Fibroblast of peridontal ligament (primary cell): ENCODE data around the gene TNS4.

Source experiments
- DNase-seq: peaks from one replicate; pipeline ENCODE4 v3.0.0-alpha.2; 2010; ENCODE audit errors: extremely low read depth

TNS4 gene

DNA sequence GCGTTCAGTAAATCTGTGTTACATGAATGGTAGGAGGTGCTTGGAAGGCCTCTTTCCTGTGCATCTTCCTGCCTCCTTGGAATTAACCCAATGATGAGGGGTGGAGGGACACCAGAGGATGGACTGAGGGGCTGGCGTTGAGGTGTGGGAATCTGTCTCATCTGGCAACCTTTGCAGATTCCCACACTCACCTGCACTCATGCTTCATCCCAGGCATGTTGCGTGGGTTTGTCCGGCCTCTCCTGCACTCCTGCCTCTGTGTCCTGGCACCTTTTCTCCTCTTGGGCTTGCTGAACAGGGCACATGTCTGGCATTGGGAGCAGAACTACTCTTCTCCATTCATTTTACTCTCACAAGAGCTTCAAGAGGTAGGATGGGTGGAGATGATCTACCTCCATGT lies 61.3 kb downstream of the TNS4 start:
- no peak for DNase-seq

DNA sequence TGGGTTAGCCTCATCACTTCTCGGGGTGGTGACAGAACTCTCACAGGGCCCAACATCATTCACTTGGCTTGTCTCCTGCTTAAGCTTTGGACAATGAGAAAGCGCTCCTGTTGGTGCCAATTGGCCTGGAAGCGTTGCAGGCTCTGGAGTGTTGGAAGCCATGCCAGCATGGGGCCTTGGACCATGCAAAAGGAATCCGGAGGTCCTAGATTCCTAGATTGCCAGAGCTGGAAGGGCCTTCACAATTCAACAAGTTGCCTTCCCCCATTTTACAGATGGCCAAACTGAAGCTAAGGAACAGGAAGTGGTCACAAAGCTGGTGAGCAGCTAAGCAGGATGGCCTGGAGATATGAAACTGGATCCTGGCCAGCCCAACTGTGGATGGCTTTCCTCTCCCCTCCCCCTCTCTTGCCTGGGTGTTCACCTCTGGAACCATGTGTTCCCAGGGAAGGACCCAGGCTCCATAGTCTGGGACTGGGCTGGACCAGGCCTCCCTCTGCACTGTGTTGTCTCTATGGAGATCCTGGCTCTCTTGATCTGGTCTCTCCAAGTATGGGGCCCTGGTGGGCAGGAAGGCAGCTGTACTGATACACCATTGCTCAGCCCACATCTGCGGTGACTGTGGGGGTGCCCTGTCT lies 64.2 kb downstream of the TNS4 start:
- DNase-seq, result no peak

DNA sequence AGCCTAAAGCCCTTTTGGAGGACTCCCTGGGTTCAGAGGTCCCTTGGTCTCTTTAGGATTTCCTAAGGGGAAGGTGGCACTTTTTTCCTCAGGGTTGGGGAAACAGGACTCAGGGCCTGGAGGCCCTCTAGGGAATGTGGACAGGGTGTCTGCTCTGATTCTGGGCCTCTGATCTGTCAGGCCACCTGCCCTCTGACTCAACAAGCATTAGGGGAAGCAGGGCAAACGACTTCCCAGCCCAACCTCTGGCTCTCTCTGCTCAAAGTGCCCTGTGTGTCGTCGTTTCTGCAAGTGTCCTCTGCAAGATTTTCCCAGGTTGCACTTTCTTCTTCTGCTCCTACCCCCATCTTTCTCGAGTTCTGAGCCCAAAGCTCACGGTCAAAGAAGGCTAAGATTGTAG lies 64.8 kb downstream of the TNS4 start:
- DNase-seq, result no peak

DNA sequence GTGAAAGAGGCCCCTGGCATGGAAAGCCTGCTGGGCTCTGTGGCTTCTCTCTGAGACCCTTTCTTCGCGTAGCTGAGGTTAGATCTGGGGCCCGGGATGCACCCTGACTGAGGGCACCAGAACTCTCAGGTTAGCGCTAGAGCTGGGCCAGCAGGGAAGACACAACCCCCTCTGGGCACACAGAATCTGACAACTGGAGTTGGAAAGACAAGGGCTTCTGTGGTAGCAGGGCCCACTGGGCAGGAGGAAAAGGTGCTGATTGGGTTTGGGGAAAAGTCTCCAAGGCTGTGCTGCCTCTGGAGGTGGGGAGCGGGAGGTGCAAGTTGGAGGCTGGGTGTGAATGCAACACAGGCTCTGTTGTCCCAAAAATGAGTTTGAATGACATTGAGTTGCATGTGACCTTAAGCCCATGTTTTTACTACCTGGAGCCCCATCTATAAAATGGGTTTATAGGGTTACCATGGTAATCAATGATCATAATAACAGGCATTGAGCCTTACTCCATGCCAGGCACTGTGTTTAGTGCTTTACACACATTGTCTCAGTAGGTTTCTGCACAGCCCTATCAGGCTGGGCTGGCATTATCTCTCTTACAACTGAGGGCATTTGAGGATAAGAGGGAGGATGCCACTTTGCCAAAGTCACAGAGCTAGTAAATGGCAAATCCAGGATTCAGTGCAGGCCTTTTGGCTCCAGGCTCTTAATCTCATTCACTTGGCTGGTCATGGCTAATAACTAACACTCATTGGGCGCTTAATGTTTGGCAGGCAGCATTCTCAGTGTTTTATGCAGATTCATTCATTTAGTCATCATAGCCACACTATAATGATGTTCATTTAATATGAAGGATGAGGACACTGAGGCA lies 67.6 kb downstream of the TNS4 start:
- no peak for DNase-seq

DNA sequence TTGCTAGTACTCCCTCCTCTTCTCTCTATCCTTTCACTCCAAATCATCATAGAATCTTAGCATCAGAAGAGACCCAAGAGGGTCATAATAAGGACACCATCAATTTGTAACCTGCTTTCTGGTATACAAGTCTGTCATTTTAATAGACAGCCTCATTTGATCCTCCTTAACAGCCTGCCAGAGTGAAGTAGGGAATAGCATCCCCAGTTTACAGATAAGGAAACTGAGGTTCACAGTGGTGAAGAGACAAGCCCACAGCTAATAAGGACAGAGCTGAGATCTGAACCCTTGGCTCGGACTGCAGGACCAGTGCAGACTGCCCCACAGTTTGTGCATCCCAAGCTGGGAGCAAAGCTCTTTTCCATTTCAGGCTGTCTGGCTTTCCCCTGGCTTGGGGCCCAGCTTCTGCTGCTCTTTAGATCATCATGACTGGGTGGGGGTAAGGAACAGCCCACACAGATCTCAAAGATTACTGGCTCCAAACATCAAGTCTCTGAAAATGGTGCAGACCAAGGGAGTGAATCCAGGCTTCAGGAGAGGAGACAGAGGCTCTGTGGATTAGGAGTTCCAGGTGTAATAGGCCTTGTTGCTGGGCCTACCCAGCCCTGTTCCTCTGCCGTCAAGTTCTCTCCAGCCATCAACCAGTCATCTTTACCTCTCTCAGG lies 68.4 kb downstream of the TNS4 start:
- peak; percentile 83 for DNase-seq

DNA sequence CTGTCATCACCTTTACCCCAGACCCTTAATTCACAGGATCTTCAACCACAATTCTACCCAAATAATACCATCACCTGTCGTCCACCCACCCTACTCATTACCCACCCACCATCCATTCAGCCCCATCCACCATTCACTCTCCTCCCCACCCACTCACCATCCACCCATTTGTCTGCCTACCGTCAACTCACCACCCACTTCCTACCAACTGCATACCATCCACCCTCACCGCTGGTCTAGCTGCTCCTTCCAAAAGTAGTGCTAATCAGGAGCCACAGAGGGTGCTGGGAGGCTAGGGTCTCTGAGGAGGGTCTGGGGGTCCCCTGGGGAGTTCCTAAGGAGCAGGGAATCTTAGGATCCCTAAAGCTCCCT lies 70.2 kb downstream of the TNS4 start:
- DNase-seq, result no peak

DNA sequence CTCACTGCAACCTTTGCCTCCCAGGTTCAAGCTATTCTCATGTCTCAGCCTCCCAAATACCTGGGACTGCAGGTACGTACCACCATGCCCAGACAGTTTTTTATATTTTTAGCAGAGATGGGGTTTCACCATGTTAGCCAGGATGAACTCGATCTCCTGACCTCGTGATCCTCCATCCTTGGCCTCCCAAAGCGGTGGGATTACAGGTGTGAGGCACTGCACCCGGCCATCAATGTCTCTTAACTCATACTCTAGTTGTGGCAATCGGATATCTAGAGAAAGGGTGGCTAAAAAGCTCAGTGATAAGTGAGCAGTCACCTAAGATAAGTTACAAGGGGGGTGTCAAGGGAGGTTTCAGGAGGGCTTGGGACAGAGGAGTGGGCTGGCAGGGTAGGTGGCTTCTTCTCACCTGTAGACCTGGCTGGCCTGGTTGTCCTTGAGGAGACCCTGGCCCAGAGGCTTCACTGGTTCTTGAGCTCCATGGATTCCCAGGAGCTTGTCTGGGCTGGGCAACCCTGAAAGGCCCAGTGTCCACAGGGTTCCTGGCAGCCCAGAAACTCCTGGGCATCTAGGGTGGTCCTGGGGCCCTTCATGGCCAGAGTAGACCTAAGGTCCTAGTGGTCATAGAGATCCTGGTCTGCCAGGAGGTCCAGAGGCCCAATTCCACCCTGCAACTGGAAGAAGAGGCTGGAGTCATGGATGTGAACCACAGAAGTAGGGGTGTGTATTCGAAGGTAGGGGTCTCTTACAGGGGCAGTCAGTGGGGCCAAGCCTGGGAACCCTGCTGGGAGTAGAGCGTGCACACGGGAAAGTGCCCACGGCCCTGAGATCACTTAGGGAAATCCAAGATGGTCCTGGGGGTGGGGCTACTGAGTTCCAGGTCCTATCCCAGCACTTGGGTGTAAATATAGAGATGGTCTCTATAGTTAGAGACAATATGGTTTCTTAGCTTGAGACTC lies 70.9 kb downstream of the TNS4 start:
- no peak for DNase-seq

DNA sequence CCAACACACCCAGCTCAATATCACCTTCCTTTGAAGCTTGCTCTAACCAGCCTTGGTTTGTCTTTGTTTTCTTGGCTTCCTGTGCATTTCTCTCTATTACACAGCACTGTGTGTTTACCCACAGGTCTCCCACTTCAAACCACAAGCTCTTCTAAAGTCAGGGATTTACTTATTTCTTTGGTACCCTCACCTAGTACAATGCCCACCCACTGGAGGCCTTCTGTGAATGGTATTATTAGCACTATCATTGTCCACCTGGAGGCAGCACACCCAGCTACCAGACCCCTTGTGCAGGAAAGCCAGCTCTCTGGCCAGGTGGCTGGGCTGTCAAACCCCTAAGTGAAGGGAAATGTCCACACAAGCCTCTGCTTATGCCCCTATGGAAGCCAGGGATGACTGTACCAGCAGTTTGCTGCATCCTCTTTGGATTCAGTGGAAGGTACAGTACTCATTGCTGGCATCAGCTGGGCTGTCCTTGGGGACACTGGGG lies 74.4 kb downstream of the TNS4 start:
- DNase-seq, result no peak
